OCI-LY3 (cell line): ENCODE data around the gene MAB21L2.
"Not testable (repeated sequence)": the region's sequence is repeated elsewhere in the genome, so short reads cannot be mapped to it uniquely, and the experiment has no call there.

ENCODE experiments used
- H2AFZ ChIP-seq: fragments of 200-600, 300-600 bp; shearing (Covaris generic); 2 replicates; pipeline ENCODE4 v1.6.0; 2014; ENCODE audit warnings: antibody characterized with exemption, low read depth, low read length
- H3K27ac ChIP-seq: fragments of 200-600, 300-600 bp; sonication (generic); 2 replicates; pipeline ENCODE4 v1.5.1; 2014; ENCODE audit warnings: mild to moderate bottlenecking, low read length, moderate library complexity, mixed read lengths
- H3K27me3 ChIP-seq: fragments of 200-600, 300-600 bp; sonication (generic); 2 replicates; pipeline ENCODE4 v1.6.1; 2014; ENCODE audit warnings: low read depth, low read length, mixed read lengths
- H3K36me3 ChIP-seq: fragments of 200-600, 300-600 bp; sonication (generic); replicated peaks from 2 replicates; pipeline ENCODE3; 2014; ENCODE audit warnings: low read depth, low read length, mixed read lengths
- H3K4me1 ChIP-seq: fragments of 300-600, 200-600 bp; sonication (generic); 2 replicates; pipeline ENCODE4 v1.6.1; 2014; ENCODE audit warnings: low read length, mixed read lengths
- H3K4me2 ChIP-seq: fragments of 200-600, 300-600 bp; sonication (generic); 2 replicates; pipeline ENCODE4 v1.6.1; 2014; ENCODE audit warnings: low read length, mixed read lengths
- H3K4me3 ChIP-seq: fragments of 300-600, 200-600 bp; sonication (generic); 2 replicates; pipeline ENCODE4 v1.5.1; 2014; ENCODE audit warnings: antibody characterized with exemption, mild to moderate bottlenecking, low read length, moderate library complexity
- H3K79me2 ChIP-seq: fragments of 300-600, 200-600 bp; shearing (Covaris generic); 2 replicates; pipeline ENCODE4 v1.6.1; 2014; ENCODE audit warnings: mild to moderate bottlenecking, low read length, mixed read lengths
- H3K9ac ChIP-seq: fragments of 300-600, 200-600 bp; shearing (Covaris generic); 2 replicates; pipeline ENCODE4 v1.6.0; 2014; ENCODE audit warnings: mild to moderate bottlenecking, low read length, moderate library complexity
- H3K9me3 ChIP-seq: fragments of 200-600, 300-600 bp; shearing (Covaris generic); 2 replicates; pipeline ENCODE4 v1.6.1; 2014; ENCODE audit warnings: low read length, mixed read lengths; ENCODE audit not compliant: insufficient read depth
- H4K20me1 ChIP-seq: fragments of 200-600, 300-600 bp; sonication (generic); 2 replicates; pipeline ENCODE4 v1.6.1; 2016; ENCODE audit warnings: low read length, mixed read lengths; ENCODE audit not compliant: insufficient read depth
- EZH2phosphoT487 ChIP-seq: fragments of 200-600 bp; shearing (Covaris generic); IDR thresholded peaks from 2 replicates; pipeline ENCODE4 v1.6.1; 2018; ENCODE audit warnings: antibody characterized with exemption, mixed run types, low read depth
- TF ChIP-seq, protein P1 (sequence below): fragments of 200-600, 300-600 bp; sonication (generic); IDR thresholded peaks from 2 replicates; pipeline ENCODE4 v1.5.1; 2014; ENCODE audit warnings: antibody characterized with exemption, low read length, low read depth

The MAB21L2 gene

DNA sequence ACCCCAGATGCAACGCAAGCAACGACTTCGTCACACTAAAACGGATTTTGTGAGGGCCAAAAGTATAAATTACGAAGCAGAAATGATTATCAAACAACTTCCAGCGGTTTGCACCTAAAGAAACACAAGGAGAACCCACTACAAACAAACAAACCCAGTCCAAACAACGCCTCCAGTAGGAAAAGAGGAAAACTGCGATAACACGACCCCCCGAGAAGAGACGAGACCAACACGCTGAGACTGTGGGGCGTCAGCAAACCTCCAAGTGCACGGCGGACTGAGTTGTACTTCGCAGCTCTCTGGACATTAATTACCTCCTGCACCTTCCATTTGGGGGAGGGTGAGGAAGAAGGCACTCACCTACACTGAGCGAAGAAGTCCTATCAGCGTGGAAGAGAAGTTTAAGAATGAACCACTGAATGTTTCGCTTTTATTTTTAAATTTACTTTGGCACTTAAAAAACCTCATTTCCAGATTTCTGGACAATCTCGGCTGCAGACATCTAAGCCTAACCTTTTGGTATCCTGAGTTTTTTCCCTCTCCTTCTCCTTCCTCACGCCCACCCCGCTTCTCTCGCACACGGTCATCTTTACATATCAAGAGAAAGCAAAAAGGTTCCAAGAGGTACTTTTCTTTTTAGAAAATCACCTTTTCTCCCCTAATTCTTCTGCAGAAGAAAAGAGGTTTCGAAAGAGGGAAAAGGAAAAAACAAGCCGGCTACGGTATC is at the start of gene MAB21L2:
MAB21L2 (plus strand) TSS at position 6 of the 727 bp plus-strand sequence. CDS start 879 bp downstream, outside the sequence.
- Histone ChIP-seq H3K36me3 (peaks cover 16% of the 10 kb centered on the region), H3K27ac (no peak within 1 kb of the TSS), H4K20me1 (no peaks in the 10 kb centered on the region), H3K27me3 (no peaks in the 10 kb centered on the region), H3K4me2 (no peak within 1 kb of the TSS), H3K4me1 (peaks cover 14% of the 10 kb centered on the region), H3K9ac (no peak within 1 kb of the TSS), H3K9me3 (no peaks in the 10 kb centered on the region), H3K79me2 (no peaks in the 10 kb centered on the region), H3K4me3 (no peak within 1 kb of the TSS), H2AFZ (no peak within 1 kb of the TSS)
- TF ChIP-seq EZH2phosphoT487, result no peak

DNA sequence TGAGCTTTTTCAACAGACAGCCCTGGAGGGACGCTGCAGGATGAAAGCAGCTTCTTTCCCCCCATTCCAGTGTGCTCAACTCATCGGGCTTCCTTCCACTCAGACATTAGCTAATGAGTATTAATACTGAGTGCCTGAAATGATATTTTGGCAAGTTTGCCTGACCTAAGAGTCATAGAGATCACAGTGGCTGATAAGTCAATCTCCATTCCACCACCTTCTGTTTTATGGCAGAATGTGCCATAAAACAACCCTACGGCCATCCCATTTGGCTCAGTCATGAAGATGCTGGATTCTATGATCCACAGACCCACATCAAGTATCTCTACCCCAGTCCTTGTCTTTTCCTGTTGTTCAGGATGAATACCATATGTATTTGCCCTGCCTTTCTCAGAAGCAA is 48.3 kb upstream of the MAB21L2 start:
- TF ChIP-seq, protein P1, sequence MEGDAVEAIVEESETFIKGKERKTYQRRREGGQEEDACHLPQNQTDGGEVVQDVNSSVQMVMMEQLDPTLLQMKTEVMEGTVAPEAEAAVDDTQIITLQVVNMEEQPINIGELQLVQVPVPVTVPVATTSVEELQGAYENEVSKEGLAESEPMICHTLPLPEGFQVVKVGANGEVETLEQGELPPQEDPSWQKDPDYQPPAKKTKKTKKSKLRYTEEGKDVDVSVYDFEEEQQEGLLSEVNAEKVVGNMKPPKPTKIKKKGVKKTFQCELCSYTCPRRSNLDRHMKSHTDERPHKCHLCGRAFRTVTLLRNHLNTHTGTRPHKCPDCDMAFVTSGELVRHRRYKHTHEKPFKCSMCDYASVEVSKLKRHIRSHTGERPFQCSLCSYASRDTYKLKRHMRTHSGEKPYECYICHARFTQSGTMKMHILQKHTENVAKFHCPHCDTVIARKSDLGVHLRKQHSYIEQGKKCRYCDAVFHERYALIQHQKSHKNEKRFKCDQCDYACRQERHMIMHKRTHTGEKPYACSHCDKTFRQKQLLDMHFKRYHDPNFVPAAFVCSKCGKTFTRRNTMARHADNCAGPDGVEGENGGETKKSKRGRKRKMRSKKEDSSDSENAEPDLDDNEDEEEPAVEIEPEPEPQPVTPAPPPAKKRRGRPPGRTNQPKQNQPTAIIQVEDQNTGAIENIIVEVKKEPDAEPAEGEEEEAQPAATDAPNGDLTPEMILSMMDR, result no peak
- TF ChIP-seq EZH2phosphoT487, result no peak
- H3K27me3 ChIP-seq, result no peaks in the 10 kb centered on the region
- no peak overlapping the region for H3K27ac ChIP-seq
- H3K9ac ChIP-seq, result no peak overlapping the region
- H3K36me3 ChIP-seq, result no peaks in the 10 kb centered on the region
- H3K4me3 ChIP-seq, result no peak overlapping the region
- H4K20me1 ChIP-seq, result no peaks in the 10 kb centered on the region
- no peaks in the 10 kb centered on the region for H3K79me2 ChIP-seq
- no peaks in the 10 kb centered on the region for H3K9me3 ChIP-seq
- H2AFZ ChIP-seq, result no peak overlapping the region
- no peaks in the 10 kb centered on the region for H3K4me1 ChIP-seq
- no peak overlapping the region for H3K4me2 ChIP-seq

DNA sequence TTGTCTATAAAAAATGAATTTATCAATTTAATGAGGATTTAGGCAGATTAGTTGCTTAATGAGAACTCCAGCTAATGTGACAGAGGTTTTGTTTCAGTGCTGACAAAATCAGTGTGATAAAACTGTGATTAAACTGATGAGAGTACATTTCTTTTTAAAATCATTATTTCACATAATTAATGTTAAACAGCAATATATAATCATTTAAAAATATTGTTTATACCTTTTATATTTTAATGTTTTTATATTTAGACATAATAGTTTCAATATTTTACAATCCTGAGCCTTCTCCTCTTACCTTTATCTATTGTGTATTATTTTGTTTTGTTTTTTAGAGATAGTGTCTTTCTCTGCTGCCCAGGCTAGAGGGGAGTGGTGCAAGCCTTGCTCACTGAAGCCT is 47.1 kb upstream of the MAB21L2 start:
- H3K36me3 ChIP-seq, result no peaks in the 10 kb centered on the region

DNA sequence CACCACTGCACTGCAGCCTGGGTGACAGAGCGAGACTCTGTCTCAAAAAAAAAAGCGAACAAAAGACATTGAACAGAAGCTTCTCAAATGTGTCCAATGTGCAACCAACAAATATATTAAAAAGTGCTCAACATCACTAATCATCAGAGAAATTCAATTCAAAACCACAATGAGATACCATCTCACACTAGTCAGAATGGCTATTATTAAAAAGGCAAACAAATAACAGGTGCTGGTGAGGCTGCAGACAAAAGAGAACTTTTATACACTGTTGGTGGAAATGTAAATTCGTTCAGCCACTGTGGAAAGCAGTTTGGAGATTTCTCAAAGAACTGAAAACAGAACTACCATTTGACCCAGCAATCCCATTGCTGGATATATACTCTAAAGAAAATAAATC is 44.0 kb upstream of the MAB21L2 start:
- not testable (repeated sequence) for H3K4me3 ChIP-seq, H2AFZ ChIP-seq, H3K9ac ChIP-seq, H3K36me3 ChIP-seq, H4K20me1 ChIP-seq, H3K27me3 ChIP-seq, H3K27ac ChIP-seq, H3K4me2 ChIP-seq, H3K79me2 ChIP-seq, H3K4me1 ChIP-seq, H3K9me3 ChIP-seq

More for the DNA sequence above, 47.1 kb upstream of the MAB21L2 start:
- no peaks in the 10 kb centered on the region for H3K4me1 ChIP-seq
- no peaks in the 10 kb centered on the region for H3K9me3 ChIP-seq
- H3K79me2 ChIP-seq, result no peaks in the 10 kb centered on the region
- no peak overlapping the region for H3K4me3 ChIP-seq
- no peak overlapping the region for H3K9ac ChIP-seq
- no peak overlapping the region for H3K27ac ChIP-seq
- H3K27me3 ChIP-seq, result no peaks in the 10 kb centered on the region
- no peak overlapping the region for H2AFZ ChIP-seq
- H3K4me2 ChIP-seq, result no peak overlapping the region
- no peaks in the 10 kb centered on the region for H4K20me1 ChIP-seq
- TF ChIP-seq, protein P1, result no peak
- no peak for TF ChIP-seq EZH2phosphoT487

DNA sequence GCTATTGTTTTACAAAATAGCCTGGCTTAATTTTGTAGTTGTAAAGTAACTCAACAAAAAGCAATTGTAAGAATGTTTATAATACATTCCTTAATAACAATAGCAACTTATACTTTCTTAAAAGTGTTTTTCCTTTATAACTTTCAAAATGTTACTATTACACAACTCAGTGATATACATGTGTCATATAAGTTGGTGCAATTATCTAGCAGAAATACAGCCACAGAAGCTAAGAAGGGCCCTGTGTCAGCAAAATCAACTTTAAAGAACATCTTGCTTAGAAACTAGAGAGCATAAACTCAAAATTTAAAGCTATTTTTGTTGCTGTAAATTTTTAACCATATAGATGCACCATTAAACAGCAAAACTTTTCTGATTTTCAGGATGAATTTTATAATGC is 41.4 kb upstream of the MAB21L2 start:
- Histone ChIP-seq H3K79me2 (no peaks in the 10 kb centered on the region), H4K20me1 (no peaks in the 10 kb centered on the region), H2AFZ (no peak overlapping the region), H3K4me3 (no peak overlapping the region), H3K4me1 (no peaks in the 10 kb centered on the region), H3K9me3 (no peaks in the 10 kb centered on the region), H3K27ac (no peak overlapping the region), H3K9ac (no peak overlapping the region), H3K4me2 (no peak overlapping the region), H3K27me3 (no peaks in the 10 kb centered on the region), H3K36me3 (no peaks in the 10 kb centered on the region)
- TF ChIP-seq, protein P1, result no peak
- no peak for TF ChIP-seq EZH2phosphoT487
